GM10847 (cell line): ENCODE measurements around the gene PXDN.

Experiments used
- POLR2A ChIP-seq: IDR thresholded peaks from 2 replicates; pipeline ENCODE4 v1.6.1; 2011; ENCODE audit not compliant: insufficient read length; ENCODE audit errors: extremely low read depth

PXDN gene

GRCh38 chr2:1742301-1742680 is 2.0 kb downstream of the PXDN start:
- no peak for TF ChIP-seq POLR2A

- no peak for TF ChIP-seq POLR2A
Measured at GRCh38 chr2:1741851-1742250, 2.5 kb downstream of the PXDN start.

GRCh38 chr2:1740716-1741589 is 3.4 kb downstream of the PXDN start:
- no peak for TF ChIP-seq POLR2A

GRCh38 chr2:1739961-1740715 is 4.2 kb downstream of the PXDN start:
- no peak for TF ChIP-seq POLR2A

- no peak for TF ChIP-seq POLR2A
Measured at GRCh38 chr2:1739322-1739957, 4.9 kb downstream of the PXDN start.

GRCh38 chr2:1738646-1739302 is 5.5 kb downstream of the PXDN start:
- TF ChIP-seq POLR2A, result no peak

- TF ChIP-seq POLR2A, result no peak
Measured at GRCh38 chr2:1738163-1738562, 6.2 kb downstream of the PXDN start.

- TF ChIP-seq POLR2A, result no peak
Measured at GRCh38 chr2:1736997-1737480, 7.3 kb downstream of the PXDN start.

GRCh38 chr2:1736045-1736444 is 8.3 kb downstream of the PXDN start:
- TF ChIP-seq POLR2A, result no peak

- TF ChIP-seq POLR2A, result no peak
Measured at GRCh38 chr2:1731963-1732768, 12.1 kb downstream of the PXDN start.

GRCh38 chr2:1731447-1731962 is 12.8 kb downstream of the PXDN start:
- no peak for TF ChIP-seq POLR2A

- TF ChIP-seq POLR2A, result no peak
Measured at GRCh38 chr2:1730015-1730927, 14.0 kb downstream of the PXDN start.

- TF ChIP-seq POLR2A, result no peak
Measured at GRCh38 chr2:1729242-1729641, 15.1 kb downstream of the PXDN start.

- TF ChIP-seq POLR2A, result no peak
Measured at GRCh38 chr2:1728821-1729220, 15.5 kb downstream of the PXDN start.
